Parathyroid adenoma (tissue), 2 donors: ENCODE data around the gene PCDHA1.

ENCODE experiments used
- H2AFZ ChIP-seq: fragments of 300-600 bp; sonication (generic); one replicate; pipeline ENCODE4 v1.7.0; 2017; ENCODE audit warnings: antibody characterized with exemption, mild to moderate bottlenecking
- H3K27ac ChIP-seq: fragments of 300-600 bp; sonication (generic); one replicate; pipeline ENCODE4 v1.7.0; 2017
- H3K27me3 ChIP-seq: fragments of 300-600 bp; sonication (generic); one replicate; pipeline ENCODE4 v1.7.0; 2017; ENCODE audit warnings: low read length; ENCODE audit not compliant: control insufficient read depth, insufficient read depth
- H3K36me3 ChIP-seq: fragments of 300-600 bp; sonication (generic); one replicate; pipeline ENCODE4 v1.7.0; 2017; ENCODE audit warnings: low read length; ENCODE audit not compliant: control insufficient read depth, insufficient read depth
- H3K4me1 ChIP-seq: fragments of 300-600 bp; sonication (generic); one replicate; pipeline ENCODE4 v1.7.0; 2017; ENCODE audit warnings: control low read depth
- H3K4me2 ChIP-seq: fragments of 300-600 bp; sonication (generic); one replicate; pipeline ENCODE4 v1.7.0; 2017; ENCODE audit warnings: low read length
- H3K4me3 ChIP-seq: fragments of 300-600 bp; sonication (generic); one replicate; pipeline ENCODE4 v1.7.0; 2017; ENCODE audit warnings: low read depth, low read length
- H3K79me2 ChIP-seq: fragments of 300-600 bp; sonication (generic); one replicate; pipeline ENCODE4 v1.7.0; 2017; ENCODE audit warnings: control low read depth
- H3K9ac ChIP-seq: fragments of 300-600 bp; sonication (generic); one replicate; pipeline ENCODE4 v1.7.0; 2017; ENCODE audit warnings: mild to moderate bottlenecking
- H3K9me3 ChIP-seq: fragments of 300-600 bp; sonication (generic); one replicate; pipeline ENCODE4 v1.7.0; 2017; ENCODE audit warnings: low read length; ENCODE audit not compliant: control insufficient read depth
- TF ChIP-seq, protein P1 (sequence below): fragments of 300-600 bp; sonication (generic); IDR thresholded peaks from one replicate; pipeline ENCODE4 v1.7.0; 2017; ENCODE audit warnings: antibody characterized with exemption, mild to moderate bottlenecking
- donor health status: primary hyperparathyroidism.

PCDHA1 gene

DNA sequence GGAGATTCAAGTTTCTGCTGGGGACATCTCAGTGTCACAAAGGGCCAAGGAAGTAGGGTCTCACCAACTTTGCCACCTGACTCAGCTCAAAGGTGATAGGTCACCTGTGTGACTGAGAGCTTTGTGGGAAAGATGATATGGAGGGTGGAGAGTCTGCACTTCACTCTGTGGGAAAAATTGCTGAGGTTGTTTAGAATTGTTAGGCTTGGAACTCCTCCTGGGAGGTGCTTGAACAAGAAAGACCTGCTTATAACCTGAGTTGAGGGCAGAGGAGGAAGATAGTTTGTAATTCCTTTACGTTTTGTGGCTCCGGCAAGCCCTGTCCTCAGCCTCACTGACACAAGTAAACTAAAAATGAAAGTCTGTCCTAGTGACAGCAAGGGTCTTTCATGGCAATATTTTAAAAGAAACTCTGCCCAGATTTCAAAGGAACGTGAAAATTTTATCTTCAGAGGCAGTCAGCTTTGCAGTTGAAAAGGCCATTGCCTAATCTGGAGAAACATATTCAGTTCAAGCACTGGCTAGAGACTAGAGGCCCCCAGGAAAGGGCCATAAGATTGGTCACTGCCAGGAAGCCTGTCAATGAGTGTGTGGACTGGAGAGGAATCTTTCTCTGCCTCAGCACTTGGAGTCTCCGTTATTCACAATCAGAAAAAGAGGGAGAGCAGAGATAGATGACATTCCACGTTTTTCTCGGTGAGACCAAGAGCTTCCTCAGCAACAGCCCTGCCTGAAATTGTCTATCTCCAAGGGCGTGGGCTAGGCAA is 203.5 kb downstream of the PCDHA1 start:
- H2AFZ ChIP-seq, result peak overlapping the region; percentile 51
- H3K27ac ChIP-seq, result peak overlapping the region; percentile 82
- TF ChIP-seq, protein P1, sequence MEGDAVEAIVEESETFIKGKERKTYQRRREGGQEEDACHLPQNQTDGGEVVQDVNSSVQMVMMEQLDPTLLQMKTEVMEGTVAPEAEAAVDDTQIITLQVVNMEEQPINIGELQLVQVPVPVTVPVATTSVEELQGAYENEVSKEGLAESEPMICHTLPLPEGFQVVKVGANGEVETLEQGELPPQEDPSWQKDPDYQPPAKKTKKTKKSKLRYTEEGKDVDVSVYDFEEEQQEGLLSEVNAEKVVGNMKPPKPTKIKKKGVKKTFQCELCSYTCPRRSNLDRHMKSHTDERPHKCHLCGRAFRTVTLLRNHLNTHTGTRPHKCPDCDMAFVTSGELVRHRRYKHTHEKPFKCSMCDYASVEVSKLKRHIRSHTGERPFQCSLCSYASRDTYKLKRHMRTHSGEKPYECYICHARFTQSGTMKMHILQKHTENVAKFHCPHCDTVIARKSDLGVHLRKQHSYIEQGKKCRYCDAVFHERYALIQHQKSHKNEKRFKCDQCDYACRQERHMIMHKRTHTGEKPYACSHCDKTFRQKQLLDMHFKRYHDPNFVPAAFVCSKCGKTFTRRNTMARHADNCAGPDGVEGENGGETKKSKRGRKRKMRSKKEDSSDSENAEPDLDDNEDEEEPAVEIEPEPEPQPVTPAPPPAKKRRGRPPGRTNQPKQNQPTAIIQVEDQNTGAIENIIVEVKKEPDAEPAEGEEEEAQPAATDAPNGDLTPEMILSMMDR, result no peak

DNA sequence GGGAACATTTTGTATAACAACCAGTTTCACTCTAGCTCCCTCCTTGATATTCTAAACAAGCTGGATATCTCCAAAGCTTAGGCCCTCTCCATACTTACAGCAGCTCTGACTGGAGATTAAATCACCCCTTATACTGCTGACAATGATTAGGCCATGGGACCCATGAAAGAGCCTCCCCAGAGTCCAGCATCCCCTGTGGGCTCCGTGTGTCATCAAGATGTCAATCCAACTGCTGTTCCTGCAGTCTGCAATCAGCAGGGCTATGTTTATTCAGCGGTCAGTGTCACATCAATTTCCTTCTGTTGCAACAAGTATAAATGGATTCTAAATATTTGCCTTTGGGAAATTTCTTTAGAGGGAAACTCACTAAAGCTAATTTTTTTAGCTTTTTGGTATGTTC is 206.9 kb downstream of the PCDHA1 start:
- peaks cover 29% of the 10 kb centered on the region for H3K4me1 ChIP-seq
- H3K9me3 ChIP-seq, result no peaks in the 10 kb centered on the region
- peaks cover 19% of the 10 kb centered on the region for H3K79me2 ChIP-seq
- H3K27me3 ChIP-seq, result no peaks in the 10 kb centered on the region
- H3K9ac ChIP-seq, result no peak overlapping the region
- H3K4me3 ChIP-seq, result no peak overlapping the region
- TF ChIP-seq, protein P1, result no peak
- no peak overlapping the region for H2AFZ ChIP-seq
- no peak overlapping the region for H3K27ac ChIP-seq
- H3K4me2 ChIP-seq, result no peak overlapping the region
- H3K36me3 ChIP-seq, result no peaks in the 10 kb centered on the region

More for the DNA sequence above, 203.5 kb downstream of the PCDHA1 start:
- Histone ChIP-seq H3K9ac (no peak overlapping the region), H3K79me2 (peaks cover 20% of the 10 kb centered on the region), H3K9me3 (no peaks in the 10 kb centered on the region), H3K4me1 (peaks cover 31% of the 10 kb centered on the region), H3K36me3 (no peaks in the 10 kb centered on the region), H3K27me3 (no peaks in the 10 kb centered on the region), H3K4me2 (peak overlapping the region; percentile 45), H3K4me3 (peak overlapping the region; percentile 9)

DNA sequence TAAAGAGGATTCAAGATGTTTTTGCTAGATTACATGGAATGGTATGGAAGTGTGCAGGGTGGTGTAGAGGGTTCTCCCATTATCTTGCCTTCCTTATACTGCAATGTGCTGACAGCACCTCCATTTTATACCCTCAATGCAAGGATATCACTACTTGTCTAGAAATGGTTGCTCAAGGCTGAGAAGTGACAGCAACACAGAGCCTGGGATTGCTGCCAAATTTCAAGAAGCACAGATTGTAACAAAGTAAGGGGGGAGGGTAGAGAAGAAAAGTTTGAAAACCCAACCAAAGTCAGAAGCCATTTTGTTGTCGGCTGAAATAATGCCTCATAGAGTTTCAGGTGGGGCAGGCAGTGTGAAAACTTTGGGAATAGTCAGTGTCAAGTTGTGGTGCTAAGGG is 210.1 kb downstream of the PCDHA1 start:
- no peak overlapping the region for H3K9ac ChIP-seq
- H3K9me3 ChIP-seq, result no peaks in the 10 kb centered on the region
- H3K4me1 ChIP-seq, result peaks cover 8% of the 10 kb centered on the region
- no peak overlapping the region for H3K4me3 ChIP-seq
- no peak overlapping the region for H3K4me2 ChIP-seq
- H3K79me2 ChIP-seq, result peaks cover 28% of the 10 kb centered on the region
- no peak overlapping the region for H3K27ac ChIP-seq
- TF ChIP-seq, protein P1, result no peak
- H3K27me3 ChIP-seq, result no peaks in the 10 kb centered on the region
- H3K36me3 ChIP-seq, result no peaks in the 10 kb centered on the region
- H2AFZ ChIP-seq, result peak overlapping the region; percentile 39

DNA sequence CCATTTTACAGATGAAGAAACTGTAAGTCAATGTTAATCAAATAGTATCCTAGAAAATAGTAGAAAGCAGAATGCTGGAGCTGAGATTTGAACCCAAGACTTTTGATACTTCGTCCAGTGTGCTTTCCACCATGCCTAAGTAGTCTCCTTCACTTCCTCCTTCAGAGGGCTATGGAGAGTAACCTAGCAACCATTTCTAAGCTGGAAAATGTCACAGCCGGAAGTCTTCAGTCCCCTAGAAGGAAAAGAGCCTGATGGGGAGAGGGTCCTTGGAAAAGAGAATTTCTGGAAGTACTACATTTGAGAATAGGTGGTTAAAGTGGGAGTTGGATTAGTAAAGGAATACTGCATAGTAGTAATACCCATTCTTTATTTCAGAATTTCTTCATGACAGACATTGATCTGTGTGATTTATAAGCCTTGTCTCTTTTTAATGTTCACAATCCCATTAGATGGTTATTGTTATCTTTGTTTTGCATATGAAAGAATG is 213.0 kb downstream of the PCDHA1 start:
- H3K9me3 ChIP-seq, result no peaks in the 10 kb centered on the region
- H3K4me2 ChIP-seq, result no peak overlapping the region
- no peak overlapping the region for H3K9ac ChIP-seq
- H2AFZ ChIP-seq, result no peak overlapping the region
- H3K4me1 ChIP-seq, result peaks cover 8% of the 10 kb centered on the region
- H3K27me3 ChIP-seq, result no peaks in the 10 kb centered on the region
- no peaks in the 10 kb centered on the region for H3K36me3 ChIP-seq
- TF ChIP-seq, protein P1, result no peak
- peaks cover 26% of the 10 kb centered on the region for H3K79me2 ChIP-seq
- H3K4me3 ChIP-seq, result no peak overlapping the region
- no peak overlapping the region for H3K27ac ChIP-seq

DNA sequence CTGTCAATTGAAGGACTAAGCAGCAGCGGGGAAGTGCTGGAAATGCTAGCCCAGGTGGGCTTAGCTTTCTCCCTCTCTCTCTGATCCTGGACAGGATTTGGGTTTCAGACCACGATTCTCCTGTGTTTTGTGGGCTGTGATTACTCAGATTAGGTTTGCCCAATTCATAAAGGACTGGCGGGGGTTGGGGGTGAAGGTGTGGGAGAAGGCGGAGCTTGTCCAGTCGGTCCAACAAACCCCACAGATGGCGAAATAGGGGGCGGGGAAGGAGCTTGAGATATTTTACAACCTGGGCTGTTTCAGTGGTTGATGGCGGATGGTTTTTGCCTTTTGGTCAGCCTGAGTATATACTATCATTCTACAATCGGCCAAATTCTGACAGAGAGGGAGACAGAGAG is 215.5 kb downstream of the PCDHA1 start:
- TF ChIP-seq, protein P1, result no peak
- H3K4me3 ChIP-seq, result peak overlapping the region; percentile 33
- H3K4me1 ChIP-seq, result peaks cover under 1% of the 10 kb centered on the region
- H3K79me2 ChIP-seq, result peaks cover 19% of the 10 kb centered on the region
- H3K4me2 ChIP-seq, result peak overlapping the region; percentile 59
- H3K9ac ChIP-seq, result no peak overlapping the region
- peak overlapping the region; percentile 75 for H2AFZ ChIP-seq
- no peaks in the 10 kb centered on the region for H3K27me3 ChIP-seq
- H3K9me3 ChIP-seq, result no peaks in the 10 kb centered on the region
- H3K27ac ChIP-seq, result peak overlapping the region; percentile 74
- H3K36me3 ChIP-seq, result no peaks in the 10 kb centered on the region
